OCI-LY1 (cell line): ENCODE results near the gene TSSK3.

Experiments
- CTCF ChIP-seq: fragments of 200-600 bp; sonication (generic), shearing (Covaris generic); IDR thresholded peaks from 2 replicates; pipeline ENCODE4 v1.5.1; 2017; ENCODE audit warnings: mild to moderate bottlenecking, antibody characterized with exemption, low read length, moderate library complexity, mixed read lengths
- EZH2 ChIP-seq: fragments of 200-600 bp; sonication (generic), shearing (Covaris generic); IDR thresholded peaks from 2 replicates; pipeline ENCODE4 v1.8.0; 2017; ENCODE audit warnings: borderline replicate concordance, mixed run types, mild to moderate bottlenecking, antibody characterized with exemption, low read length, moderate library complexity, mixed read lengths

- no peak for TF ChIP-seq CTCF
- TF ChIP-seq EZH2 = no peak
These were observed at the start of gene TSSK3, which contains the start of gene FAM229A for GRCh38 chr1:32362474-32363313.
